SH-SY5Y (cell line): ENCODE measurements around the gene VSIG1.

Experiments used
- GATA2 ChIP-seq: IDR thresholded peaks from 2 replicates; pipeline ENCODE4 v1.6.1; 2011; ENCODE audit warnings: mild to moderate bottlenecking, low read depth, low read length
- GATA3 ChIP-seq: IDR thresholded peaks from 2 replicates; pipeline ENCODE4 v1.6.1; 2011; ENCODE audit warnings: low read depth, mild to moderate bottlenecking, low read length, moderate library complexity

DNA sequence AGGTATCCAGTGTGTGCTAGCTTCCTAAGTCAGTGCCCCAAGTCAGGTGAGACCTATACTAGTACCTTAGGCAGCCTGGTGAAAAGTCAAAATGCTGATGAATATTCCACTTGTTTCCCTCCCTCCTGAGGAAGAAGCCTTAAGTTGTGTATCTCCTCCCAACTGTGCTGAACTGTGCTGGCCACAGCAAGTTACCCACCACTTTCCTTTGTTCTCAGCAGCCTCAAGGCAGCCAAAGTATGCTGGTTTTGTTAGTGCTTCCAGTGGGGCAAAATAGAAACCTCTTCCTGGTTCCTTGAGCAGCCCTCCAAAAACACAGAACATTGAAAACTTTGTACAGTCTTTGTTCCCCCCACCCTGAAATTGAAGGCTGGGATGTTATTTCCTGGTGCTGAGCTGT, 60.6 kb downstream of the VSIG1 start:
- TF ChIP-seq GATA2: no peak
- no peak for TF ChIP-seq GATA3
